Right lobe of liver (tissue), 4 donors: Measurements from ENCODE around the gene IPCEF1.

Experiments used
- CTCF ChIP-seq, 4 donors: fragments of 200-600 bp in 3 of 4; fragments of 450-650 bp in 1 of 4; IDR thresholded peaks; one replicate each; pipeline versions ENCODE4 v1.5.1 to v1.8.0; 2016 to 2022; ENCODE audit warnings: antibody characterized with exemption in 4 of 4, mild to moderate bottlenecking in 2 of 4
- POLR2A ChIP-seq: fragments of 450-650 bp; IDR thresholded peaks from one replicate; pipeline ENCODE4 v1.6.1; 2017; ENCODE audit warnings: antibody characterized with exemption, mild to moderate bottlenecking
- donor health status: DM: no; HTN: no; CAD: no.
- donor health status: DM: no; HTN: no; CAD: no.
- donor health status: DM: no; HTN: yes; CAD: no.

GRCh38 chr6:154257067-154257466 lies 99.5 kb downstream of the IPCEF1 start:
- TF ChIP-seq CTCF (IDR thresholded peaks at IDR 0.05): no peak
- TF ChIP-seq POLR2A: no peak
